Measurements from ENCODE around the gene SLC25A1. TPM values are rescaled to one million over a fixed set of nuclear protein-coding genes. Genes with fewer than 3 reads are reported as not detected.
A peak's percentile ranks its signal among the peaks of the same experiment; 100 is the strongest.

Gene SLC25A1
- total RNA-seq, 1 donor from 2014 or later = 99.8 TPM

- Mint-ChIP-seq H3K27me3 (no peaks in the 10 kb centered on the region), H3K4me1 (ENCODE audit: low read depth) (no peaks in the 10 kb centered on the region), H3K36me3 (ENCODE audit: insufficient read depth) (peaks cover 2% of the 10 kb centered on the region), H3K4me3 (ENCODE audit: low read depth) (no peak overlapping the region), H3K27ac (peak overlapping the region; percentile 2), H3K9me3 (ENCODE audit: low read depth) (no peaks in the 10 kb centered on the region)
- no peak for DNase-seq (ENCODE audit: low spot score, unreplicated experiment)
- TF ChIP-seq CTCF (IDR thresholded peaks at IDR 0.05; ENCODE audit: unreplicated experiment) = no peak
Observed at GRCh38 chr22:19129871-19130270, 48.7 kb downstream of the SLC25A1 start.

DNA sequence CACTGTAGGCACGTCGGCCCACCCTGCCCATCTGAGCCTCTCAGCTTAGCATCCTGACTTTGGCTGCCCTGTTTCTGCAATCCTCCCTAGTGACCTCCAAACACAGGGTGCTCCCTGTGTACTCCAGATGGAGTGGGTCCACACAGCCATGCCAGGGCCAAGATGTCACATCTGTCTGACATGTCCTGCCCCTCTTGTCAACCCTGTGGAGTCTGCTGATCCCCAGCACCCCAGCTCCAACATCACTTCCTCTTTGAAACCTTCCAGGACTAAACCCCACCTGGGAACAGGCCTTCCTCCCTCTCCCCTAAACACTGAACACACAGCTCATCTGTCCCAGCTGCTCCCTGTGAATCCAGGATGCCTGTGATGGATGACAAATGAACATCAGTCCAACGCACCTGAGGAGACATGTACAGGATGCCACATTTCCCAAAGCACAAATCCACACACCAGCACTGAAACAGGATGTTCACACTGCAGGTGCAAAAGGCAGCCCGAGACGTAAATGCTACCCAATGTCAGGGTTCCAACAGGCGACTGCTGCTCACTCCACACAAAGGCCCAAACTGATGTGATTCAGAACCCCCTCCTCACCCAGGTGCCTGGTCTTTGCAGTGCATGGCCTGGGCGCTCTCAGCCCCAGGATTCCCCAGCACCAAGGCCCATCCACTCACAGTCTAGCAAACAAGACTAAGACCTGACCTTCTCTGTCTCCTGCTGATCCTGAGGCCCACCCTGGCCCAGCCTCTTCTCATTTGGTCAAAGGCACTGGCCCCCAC is 49.4 kb downstream of the SLC25A1 start:
- TF ChIP-seq CTCF (IDR thresholded peaks at IDR 0.05; ENCODE audit: unreplicated experiment) = no peak
- no peak for DNase-seq (ENCODE audit: low spot score, unreplicated experiment)
- Mint-ChIP-seq H3K36me3 (ENCODE audit: insufficient read depth) (peaks cover 2% of the 10 kb centered on the region), H3K4me3 (ENCODE audit: low read depth) (no peak overlapping the region), H3K27ac (no peak overlapping the region), H3K27me3 (no peaks in the 10 kb centered on the region), H3K4me1 (ENCODE audit: low read depth) (no peaks in the 10 kb centered on the region), H3K9me3 (ENCODE audit: low read depth) (no peaks in the 10 kb centered on the region)

DNA sequence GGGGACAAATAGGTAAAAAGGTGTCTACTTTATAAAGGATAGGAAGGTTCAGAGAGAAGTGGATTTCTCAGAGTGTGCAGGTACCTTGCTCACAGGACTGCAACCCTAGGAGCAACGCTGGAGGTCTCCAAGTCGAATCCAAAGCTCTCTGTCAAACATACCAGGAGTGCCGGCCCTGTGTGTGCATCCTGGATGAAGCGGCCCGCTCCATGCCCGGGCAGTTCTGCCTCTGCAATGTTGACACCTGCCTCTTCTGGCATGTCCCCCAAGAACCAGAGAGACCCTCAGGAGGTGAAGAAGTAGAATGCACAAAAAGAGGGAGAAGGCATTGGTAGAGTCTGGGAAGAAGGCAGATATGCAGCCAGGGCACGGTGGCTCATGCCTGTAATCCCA is 50.5 kb downstream of the SLC25A1 start:
- H3K36me3 Mint-ChIP-seq (ENCODE audit: insufficient read depth) = peaks cover 2% of the 10 kb centered on the region

DNA sequence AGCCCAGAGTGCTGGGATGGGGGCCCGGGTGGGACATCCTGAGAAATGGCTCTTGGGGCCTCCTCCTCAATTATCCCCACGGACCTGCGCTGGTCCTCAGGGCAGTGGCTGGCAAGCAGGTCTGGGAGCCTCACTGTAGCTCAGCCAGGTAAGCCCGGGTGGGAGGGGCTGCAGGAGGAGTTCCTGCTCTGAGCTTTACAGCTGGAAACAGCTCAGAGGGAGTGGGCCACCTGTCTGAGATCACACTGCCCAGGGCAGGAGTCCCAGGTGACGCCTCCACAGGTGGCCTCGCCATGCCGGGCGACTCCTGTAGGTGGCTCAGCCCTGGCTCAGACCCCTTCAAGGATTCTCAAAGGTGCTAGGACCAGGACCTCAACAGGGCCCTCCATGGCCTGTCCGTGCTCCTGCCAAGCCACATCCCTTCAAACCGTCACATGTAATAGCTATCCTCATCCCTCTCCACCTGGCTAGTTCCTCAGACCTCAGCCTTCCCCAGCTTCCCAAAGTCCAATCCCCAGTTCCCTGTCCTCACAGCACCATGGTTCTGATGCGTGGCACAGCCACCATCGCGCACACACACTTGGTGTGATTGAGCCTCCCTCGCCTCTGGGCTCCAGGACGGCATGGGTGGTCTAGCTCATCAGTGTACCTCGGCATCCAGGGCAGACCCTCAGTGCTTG is 51.1 kb downstream of the SLC25A1 start:
- Mint-ChIP-seq H3K27ac (no peak overlapping the region), H3K27me3 (no peaks in the 10 kb centered on the region), H3K9me3 (ENCODE audit: low read depth) (no peaks in the 10 kb centered on the region), H3K4me1 (ENCODE audit: low read depth) (peaks cover 9% of the 10 kb centered on the region), H3K36me3 (ENCODE audit: insufficient read depth) (peaks cover 2% of the 10 kb centered on the region), H3K4me3 (ENCODE audit: low read depth) (no peak overlapping the region)
- DNase-seq (ENCODE audit: low spot score, unreplicated experiment) = no peak
- TF ChIP-seq CTCF (IDR thresholded peaks at IDR 0.05; ENCODE audit: unreplicated experiment) = no peak

More for the DNA sequence above, 50.5 kb downstream of the SLC25A1 start:
- no peak for DNase-seq (ENCODE audit: low spot score, unreplicated experiment)
- H3K27me3 Mint-ChIP-seq = no peaks in the 10 kb centered on the region
- no peak for TF ChIP-seq CTCF (IDR thresholded peaks at IDR 0.05; ENCODE audit: unreplicated experiment)
- H3K4me1 Mint-ChIP-seq (ENCODE audit: low read depth) = peaks cover 5% of the 10 kb centered on the region
- H3K27ac Mint-ChIP-seq = no peak overlapping the region
- no peak overlapping the region for H3K4me3 Mint-ChIP-seq (ENCODE audit: low read depth)
- H3K9me3 Mint-ChIP-seq (ENCODE audit: low read depth) = no peaks in the 10 kb centered on the region

DNA sequence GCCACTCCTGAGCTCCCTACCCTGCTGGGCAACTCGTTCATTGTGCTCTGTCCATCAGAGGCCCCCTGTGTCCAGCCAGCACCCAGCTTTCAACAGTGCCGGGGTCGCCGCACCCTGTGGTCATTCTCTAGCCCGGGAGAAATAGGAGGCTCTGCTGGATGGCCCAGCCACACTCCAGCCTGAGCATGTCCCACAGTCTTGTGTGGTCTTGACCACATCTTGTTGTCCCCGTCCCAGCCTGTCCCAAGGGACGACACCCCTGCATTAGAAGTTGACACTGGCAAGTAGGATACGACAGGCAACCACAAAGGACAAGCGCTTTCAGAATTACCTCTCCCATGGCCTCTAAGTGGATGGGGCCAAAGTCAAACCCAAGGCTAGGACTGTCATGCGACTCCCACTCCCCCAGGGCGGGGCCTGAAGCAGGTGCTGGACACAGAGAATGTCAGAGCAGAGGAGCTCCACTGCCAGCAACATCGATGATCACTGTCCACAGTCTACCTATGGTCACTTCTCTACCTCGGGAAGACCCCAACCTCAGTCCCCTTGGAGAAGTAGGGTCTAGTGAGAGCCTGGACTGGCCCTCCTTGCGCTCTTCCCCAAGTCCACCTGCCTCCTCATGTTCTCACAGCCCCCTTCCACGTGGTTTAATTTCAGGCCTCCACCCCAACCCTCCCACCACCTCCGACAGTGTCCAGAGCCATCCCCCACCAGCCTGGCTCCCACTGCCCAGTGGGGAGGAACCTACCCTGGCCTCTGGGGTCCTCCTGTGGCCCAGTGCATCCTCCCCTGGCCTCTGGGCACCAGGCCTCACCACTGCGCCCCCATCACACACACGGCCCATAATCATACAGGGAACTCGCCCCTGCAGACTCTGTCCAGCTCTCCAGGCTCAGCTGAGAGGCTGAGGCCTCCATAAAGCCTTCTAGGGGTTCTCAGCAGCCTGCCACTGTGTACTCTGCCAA is 51.9 kb downstream of the SLC25A1 start:
- H3K4me3 Mint-ChIP-seq (ENCODE audit: low read depth) = no peak overlapping the region
- TF ChIP-seq CTCF (IDR thresholded peaks at IDR 0.05; ENCODE audit: unreplicated experiment) = no peak
- peaks cover 9% of the 10 kb centered on the region for H3K4me1 Mint-ChIP-seq (ENCODE audit: low read depth)
- H3K9me3 Mint-ChIP-seq (ENCODE audit: low read depth) = no peaks in the 10 kb centered on the region
- H3K36me3 Mint-ChIP-seq (ENCODE audit: insufficient read depth) = peaks cover 1% of the 10 kb centered on the region
- DNase-seq (ENCODE audit: low spot score, unreplicated experiment) = no peak
- H3K27me3 Mint-ChIP-seq = no peaks in the 10 kb centered on the region
- H3K27ac Mint-ChIP-seq = no peak overlapping the region
